CD4-positive, alpha-beta memory T cell (primary cell): ENCODE results near the gene UCKL1. TPM values are rescaled to one million over a fixed set of nuclear protein-coding genes. Genes with fewer than 3 reads are reported as not detected.

Experiments
- CTCF ChIA-PET: fragments of 350-600 bp; sonication (Branson Sonifier 250); formaldehyde crosslinking; loops from one replicate; lab custom pipeline; 2021; ENCODE audit warnings: inconsistent platforms; ENCODE audit not compliant: partially characterized antibody; lab: Charles Lee
- POLR2A ChIA-PET: fragments of 350-600 bp; sonication (Branson Sonifier 250); formaldehyde crosslinking; loops from one replicate; lab custom pipeline; 2021; ENCODE audit not compliant: partially characterized antibody; lab: Charles Lee
- DNase-seq, 5 donors: peaks; one replicate each; pipeline versions ENCODE4 v3.0.0 to v3.0.0-alpha.2; 2020 to 2022; ENCODE audit warnings: mixed read lengths in 1 of 5
- H3K27ac ChIP-seq: one replicate; pipeline ENCODE4 v1.7.0; 2013; ENCODE audit warnings: low read depth, low read length
- H3K27me3 ChIP-seq: 2 replicates; pipeline ENCODE4 v1.7.0; 2013; ENCODE audit warnings: mild to moderate bottlenecking, low read length, moderate library complexity; ENCODE audit not compliant: insufficient read depth
- H3K36me3 ChIP-seq: 2 replicates; pipeline ENCODE4 v1.7.0; 2013; ENCODE audit warnings: mild to moderate bottlenecking, low read length, moderate library complexity; ENCODE audit not compliant: insufficient read depth
- H3K4me1 ChIP-seq: 2 replicates; pipeline ENCODE4 v1.7.0; 2013; ENCODE audit warnings: mild to moderate bottlenecking, low read length, moderate library complexity; ENCODE audit not compliant: insufficient read depth
- H3K4me3 ChIP-seq, 2 donors: one replicate each; pipeline ENCODE4 v1.7.0; 2013; ENCODE audit warnings: low read length in 2 of 2, mild to moderate bottlenecking in 1 of 2
- H3K9me3 ChIP-seq, 2 donors: one replicate each; pipeline ENCODE4 v1.7.0; 2013; ENCODE audit warnings: low read length in 2 of 2, control low read depth in 1 of 2; ENCODE audit not compliant: control insufficient read depth in 1 of 2
- H3K27ac Mint-ChIP-seq, 7 donors: one replicate each; pipeline ENCODE4 v1.8.0; 2020 to 2021; ENCODE audit warnings: mixed read lengths in 7 of 7, mild to moderate bottlenecking in 6 of 7, inconsistent platforms in 3 of 7, moderate library complexity in 3 of 7
- H3K27me3 Mint-ChIP-seq, 2 donors: one replicate each; pipeline ENCODE4 v1.8.0; 2020 to 2021; ENCODE audit warnings: mixed read lengths in 2 of 2
- H3K36me3 Mint-ChIP-seq, 2 donors: one replicate each; pipeline ENCODE4 v1.8.0; 2020 to 2021; ENCODE audit warnings: mixed read lengths in 2 of 2, inconsistent platforms in 1 of 2, mild to moderate bottlenecking in 1 of 2
- H3K4me1 Mint-ChIP-seq, 4 donors: one replicate each; pipeline ENCODE4 v1.8.0; 2020 to 2021; ENCODE audit warnings: mixed read lengths in 4 of 4, mild to moderate bottlenecking in 1 of 4
- H3K4me3 Mint-ChIP-seq, 8 donors: one replicate each; pipeline ENCODE4 v1.8.0; 2020 to 2021; ENCODE audit warnings: mixed read lengths in 8 of 8, mild to moderate bottlenecking in 7 of 8, moderate library complexity in 6 of 8, inconsistent platforms in 3 of 8
- H3K9me3 Mint-ChIP-seq, 8 donors: one replicate each; pipeline ENCODE4 v1.8.0; 2020 to 2021; ENCODE audit warnings: mixed read lengths in 8 of 8, mild to moderate bottlenecking in 5 of 8, inconsistent platforms in 3 of 8, moderate library complexity in 1 of 8
- intact Hi-C: fragments of 100-400 bp; cut with micrococcal nuclease; formaldehyde crosslinking; loops from one replicate; pipeline ENCODE4 v1.15.1; 2023
- polyA plus RNA-seq, 2 donors: library from polyadenylated mRNA; unstranded; fragments of 300-500 nt; fragmentation: Illumina TruSeq; gene quantifications; one replicate each; pipeline ENCODE4 v1.2.3, GENCODE V29; 2021
- total RNA-seq, 2 experiments: library from RNA; stranded (reverse); gene quantifications; one replicate each; pipeline ENCODE4 v1.2.3, GENCODE V29; 2021

Gene UCKL1
- total and polyA plus RNA-seq, 4 experiments from 2014 or later, result 26.2 to 55.1 (median 42.7) TPM

GRCh38 chr20:63908008-63908682 lies 48.1 kb downstream of the UCKL1 start:
- Histone ChIP-seq H3K4me1 (peaks cover 43% of the 10 kb centered on the region), H3K4me3 (no peak overlapping the region), H3K36me3 (no peaks in the 10 kb centered on the region), H3K9me3 (no peaks in the 10 kb centered on the region), H3K27me3 (no peaks in the 10 kb centered on the region), H3K27ac (no peak overlapping the region)
- peaks cover 28 to 66% (median 49%) of the 10 kb centered on the region in 4 donors for H3K4me1 Mint-ChIP-seq
- H3K27ac Mint-ChIP-seq, result peak overlapping the region in 4 of 7 donors; percentile 15 to 66 (median 60)
- ChIA-PET CTCF (interaction anchor here (3.3 kb wide), 1 partner anchor 67 kb away, joined by 15 read pairs; no protein-coding TSS in a partner anchor), POLR2A (no interaction called here)
- no peaks in the 10 kb centered on the region for H3K9me3 Mint-ChIP-seq
- peaks cover 7 to 16% of the 10 kb centered on the region in 2 donors for H3K36me3 Mint-ChIP-seq
- H3K27me3 Mint-ChIP-seq, result no peaks in the 10 kb centered on the region
- intact Hi-C loops, result no loop called here
- no peak for DNase-seq
- no peak overlapping the region for H3K4me3 Mint-ChIP-seq

GRCh38 chr20:63903796-63904561 lies 52.2 kb downstream of the UCKL1 start:
- Mint-ChIP-seq H3K4me3 (peak overlapping the region in 7 of 8 donors; percentile 4 to 65 (median 39)), H3K36me3 (peaks cover 8 to 20% of the 10 kb centered on the region in 2 donors), H3K27me3 (no peaks in the 10 kb centered on the region), H3K27ac (peak overlapping the region; percentile 70 to 93 (median 83)), H3K9me3 (no peaks in the 10 kb centered on the region), H3K4me1 (peaks cover 25 to 71% (median 51%) of the 10 kb centered on the region in 4 donors)
- Histone ChIP-seq H3K4me3 (no peak overlapping the region), H3K27me3 (no peaks in the 10 kb centered on the region), H3K27ac (no peak overlapping the region), H3K4me1 (peaks cover 53% of the 10 kb centered on the region), H3K36me3 (peaks cover 5% of the 10 kb centered on the region), H3K9me3 (no peaks in the 10 kb centered on the region)
- DNase-seq, result no peak
- intact Hi-C loops, result no loop called here
- ChIA-PET POLR2A (interaction anchor here (0.6 to 2.4 kb wide), 5 partner anchors 11 to 135 kb away, joined by 3 to 9 read pairs (median 3); partner anchors contain the start of gene UCKL1), CTCF (no interaction called here)

GRCh38 chr20:63900413-63900812 lies 55.8 kb downstream of the UCKL1 start:
- intact Hi-C loops, result no loop called here
- Mint-ChIP-seq H3K27me3 (no peaks in the 10 kb centered on the region), H3K27ac (peak overlapping the region in 6 of 7 donors; percentile 17 to 78 (median 60)), H3K9me3 (peaks cover 0 to 2% (median 0%) of the 10 kb centered on the region in 8 donors), H3K4me3 (peak overlapping the region in 3 of 8 donors; percentile 2 to 49 (median 41)), H3K36me3 (peaks cover 12 to 39% of the 10 kb centered on the region in 2 donors), H3K4me1 (peaks cover 41 to 90% (median 64%) of the 10 kb centered on the region in 4 donors)
- peaks cover 5% of the 10 kb centered on the region for H3K36me3 ChIP-seq
- CTCF ChIA-PET, result interaction anchor here (1.5 kb wide), 1 partner anchor 73 kb away, joined by 3 read pairs; no protein-coding TSS in a partner anchor
- no peaks in the 10 kb centered on the region for H3K27me3 ChIP-seq
- DNase-seq, result no peak
- H3K4me1 ChIP-seq, result peaks cover 82% of the 10 kb centered on the region
- no peak overlapping the region for H3K27ac ChIP-seq
- POLR2A ChIA-PET, result no interaction called here
- H3K9me3 ChIP-seq, result no peaks in the 10 kb centered on the region
- no peak overlapping the region for H3K4me3 ChIP-seq

GRCh38 chr20:63898882-63899558 lies 57.2 kb downstream of the UCKL1 start:
- Mint-ChIP-seq H3K36me3 (peaks cover 8 to 32% of the 10 kb centered on the region in 2 donors), H3K27ac (peak overlapping the region; percentile 24 to 89 (median 63)), H3K27me3 (no peaks in the 10 kb centered on the region), H3K4me1 (peaks cover 37 to 85% (median 63%) of the 10 kb centered on the region in 4 donors), H3K9me3 (peaks cover 0 to 2% (median 0%) of the 10 kb centered on the region in 8 donors), H3K4me3 (peak overlapping the region in 4 of 8 donors; percentile 22 to 60 (median 46))
- H3K4me3 ChIP-seq, result no peak overlapping the region
- peaks cover 82% of the 10 kb centered on the region for H3K4me1 ChIP-seq
- intact Hi-C loops, result loop anchor here (5.0 kb wide), 1 partner anchor 138 kb away; the partner anchor contains the start of gene C20orf204
- no peaks in the 10 kb centered on the region for H3K27me3 ChIP-seq
- H3K9me3 ChIP-seq, result no peaks in the 10 kb centered on the region
- POLR2A ChIA-PET, result no interaction called here
- no peak overlapping the region for H3K27ac ChIP-seq
- CTCF ChIA-PET, result no interaction called here
- no peak for DNase-seq
- peaks cover 5% of the 10 kb centered on the region for H3K36me3 ChIP-seq

- intact Hi-C loops, result loop anchor here (5.0 kb wide), 1 partner anchor 139 kb away; the partner anchor contains the start of gene C20orf204
These were observed 58.1 kb downstream of the UCKL1 start for GRCh38 chr20:63897978-63898561.

More at GRCh38 chr20:63897978-63898561, 58.1 kb downstream of the UCKL1 start:
- no peaks in the 10 kb centered on the region for H3K27me3 Mint-ChIP-seq
- peak overlapping the region; percentile 20 for H3K27ac ChIP-seq
- H3K4me3 Mint-ChIP-seq, result peak overlapping the region in 7 of 8 donors; percentile 18 to 73 (median 64)
- CTCF ChIA-PET, result no interaction called here
- no peaks in the 10 kb centered on the region for H3K27me3 ChIP-seq
- H3K27ac Mint-ChIP-seq, result peak overlapping the region; percentile 52 to 85 (median 79)
- POLR2A ChIA-PET, result interaction anchor here (3.7 kb wide), 1 partner anchor 58 kb away, joined by 31 read pairs; the partner anchor contains the start of gene UCKL1
- no peak for DNase-seq
- H3K9me3 ChIP-seq, result no peaks in the 10 kb centered on the region
- peaks cover 8 to 31% of the 10 kb centered on the region in 2 donors for H3K36me3 Mint-ChIP-seq
- peaks cover 76% of the 10 kb centered on the region for H3K4me1 ChIP-seq
- H3K36me3 ChIP-seq, result peaks cover 5% of the 10 kb centered on the region
- peaks cover 37 to 77% (median 59%) of the 10 kb centered on the region in 4 donors for H3K4me1 Mint-ChIP-seq
- peaks cover 0 to 2% (median 0%) of the 10 kb centered on the region in 8 donors for H3K9me3 Mint-ChIP-seq
- H3K4me3 ChIP-seq, result no peak overlapping the region
